Sigmoid colon (tissue), 7 donors: Measurements from ENCODE around the gene HEATR5B. TPM values are rescaled to one million over a fixed set of nuclear protein-coding genes. Genes with fewer than 3 reads are reported as not detected.

ENCODE experiments used
- polyA plus RNA-seq, 3 donors: library from polyadenylated mRNA; stranded (reverse); fragments of 200-250 nt; gene quantifications; one replicate each; pipeline ENCODE4 v1.2.3, GENCODE V29; 2013
- total RNA-seq, 4 donors: library from RNA; depleted of rRNA; stranded (reverse); fragments of >200 nt; gene quantifications; one replicate each; pipeline ENCODE4 v1.1.0, GENCODE V29; 2016
- donor health status: healthy with polysubstance abuse.
- donor health status: Bipolar disorder and iron deficiency.
- donor health status: healthy.

Gene HEATR5B
- total and polyA plus RNA-seq, 7 donors = 3.0 to 24.7 (median 16.6) TPM

Other genes with a start within 250 kb of the HEATR5B start
- gene STRN, start 117.8 kb downstream of the HEATR5B start, total RNA-seq = 10 to 100 TPM; 14.9 to 20.9 (median 19.6) TPM
- 1 to 10 TPM; 7.8 to 8.8 (median 8.5) TPM for gene STRN, start 117.8 kb downstream of the HEATR5B start, polyA plus RNA-seq
- 10 to 100 TPM in 2 of 4 donors, 1 to 10 TPM in 2; 4.7 to 11.8 (median 7.8) TPM for gene GPATCH11, start 146 bp upstream of the HEATR5B start, total RNA-seq
- 1 to 10 TPM; 3.7 to 6.2 (median 4.8) TPM for gene GPATCH11, start 146 bp upstream of the HEATR5B start, polyA plus RNA-seq
- 10 to 100 TPM; 26.9 to 38.5 (median 34.2) TPM for gene EIF2AK2, start 72.6 kb upstream of the HEATR5B start, total RNA-seq
- gene EIF2AK2, start 72.6 kb upstream of the HEATR5B start, polyA plus RNA-seq = 10 to 100 TPM in 1 of 3 donors, 1 to 10 TPM in 2; 4.8 to 15.5 (median 8.8) TPM
- not detected for gene SULT6B1, start 104.3 kb upstream of the HEATR5B start, total RNA-seq
- gene SULT6B1, start 104.3 kb upstream of the HEATR5B start, polyA plus RNA-seq = not detected
- 10 to 100 TPM; 23.0 to 42.2 (median 38.1) TPM for gene CEBPZOS, start 112.1 kb upstream of the HEATR5B start, total RNA-seq
- gene CEBPZOS, start 112.1 kb upstream of the HEATR5B start, polyA plus RNA-seq = 10 to 100 TPM; 24.0 to 38.8 (median 35.8) TPM
- gene CEBPZ, start 147.2 kb upstream of the HEATR5B start, total RNA-seq = 10 to 100 TPM; 38.8 to 54.2 (median 42.8) TPM
- 10 to 100 TPM; 30.7 to 47.4 (median 41.5) TPM for gene CEBPZ, start 147.2 kb upstream of the HEATR5B start, polyA plus RNA-seq
- gene NDUFAF7, start 147.3 kb upstream of the HEATR5B start, total RNA-seq = 10 to 100 TPM; 26.7 to 35.0 (median 28.3) TPM
- gene NDUFAF7, start 147.3 kb upstream of the HEATR5B start, polyA plus RNA-seq = 10 to 100 TPM in 1 of 3 donors, 1 to 10 TPM in 2; 6.7 to 10.3 (median 7.2) TPM
- 10 to 100 TPM; 53.9 to 78.8 (median 71.9) TPM for gene PRKD3, start 240.5 kb upstream of the HEATR5B start, total RNA-seq
- 10 to 100 TPM in 1 of 3 donors, 1 to 10 TPM in 2; 4.4 to 11.0 (median 6.0) TPM for gene PRKD3, start 240.5 kb upstream of the HEATR5B start, polyA plus RNA-seq